Measurements from ENCODE around the gene SF1.

GRCh38 chr11:64801158-64801464 lies 22.8 kb upstream of the SF1 start:
- TF ChIP-seq, protein P1, sequence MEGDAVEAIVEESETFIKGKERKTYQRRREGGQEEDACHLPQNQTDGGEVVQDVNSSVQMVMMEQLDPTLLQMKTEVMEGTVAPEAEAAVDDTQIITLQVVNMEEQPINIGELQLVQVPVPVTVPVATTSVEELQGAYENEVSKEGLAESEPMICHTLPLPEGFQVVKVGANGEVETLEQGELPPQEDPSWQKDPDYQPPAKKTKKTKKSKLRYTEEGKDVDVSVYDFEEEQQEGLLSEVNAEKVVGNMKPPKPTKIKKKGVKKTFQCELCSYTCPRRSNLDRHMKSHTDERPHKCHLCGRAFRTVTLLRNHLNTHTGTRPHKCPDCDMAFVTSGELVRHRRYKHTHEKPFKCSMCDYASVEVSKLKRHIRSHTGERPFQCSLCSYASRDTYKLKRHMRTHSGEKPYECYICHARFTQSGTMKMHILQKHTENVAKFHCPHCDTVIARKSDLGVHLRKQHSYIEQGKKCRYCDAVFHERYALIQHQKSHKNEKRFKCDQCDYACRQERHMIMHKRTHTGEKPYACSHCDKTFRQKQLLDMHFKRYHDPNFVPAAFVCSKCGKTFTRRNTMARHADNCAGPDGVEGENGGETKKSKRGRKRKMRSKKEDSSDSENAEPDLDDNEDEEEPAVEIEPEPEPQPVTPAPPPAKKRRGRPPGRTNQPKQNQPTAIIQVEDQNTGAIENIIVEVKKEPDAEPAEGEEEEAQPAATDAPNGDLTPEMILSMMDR (IDR thresholded peaks at IDR 0.05; ENCODE audit: insufficient read depth, low read length): no peak
- TF ChIP-seq POLR2AphosphoS5 (IDR thresholded peaks at IDR 0.05; ENCODE audit: low read depth): no peak
- TF ChIP-seq REST (IDR thresholded peaks at IDR 0.05; ENCODE audit: insufficient replicate concordance, low read depth): no peak
- TF ChIP-seq SPI1 (IDR thresholded peaks at IDR 0.05; ENCODE audit: borderline replicate concordance, low read depth): no peak

Measured in HL-60 (cell line).